Muscle layer of colon (tissue), 2 donors: ENCODE measurements around the gene STMN3.
"Not testable (repeated sequence)": the region's sequence is repeated elsewhere in the genome, so short reads cannot be mapped to it uniquely, and the experiment has no call there.

ENCODE experiments used
- H3K27ac ChIP-seq: one replicate; pipeline ENCODE4 v1.7.0; 2013; ENCODE audit warnings: low read depth, mild to moderate bottlenecking, low read length, moderate library complexity
- H3K27me3 ChIP-seq, 2 donors: one replicate each; pipeline ENCODE4 v1.7.0; 2013; ENCODE audit warnings: low read length in 2 of 2, mild to moderate bottlenecking in 2 of 2; ENCODE audit not compliant: insufficient read depth in 2 of 2, control insufficient read depth in 1 of 2
- H3K36me3 ChIP-seq: one replicate; pipeline ENCODE4 v1.7.0; 2013; ENCODE audit warnings: mild to moderate bottlenecking, low read length; ENCODE audit not compliant: insufficient read depth
- H3K4me1 ChIP-seq: one replicate; pipeline ENCODE4 v1.7.0; 2013; ENCODE audit warnings: mild to moderate bottlenecking, low read length; ENCODE audit not compliant: insufficient read depth
- H3K4me3 ChIP-seq, 2 donors: one replicate each; pipeline ENCODE4 v1.7.0; 2013; ENCODE audit warnings: low read length in 2 of 2, low read depth in 1 of 2, mild to moderate bottlenecking in 1 of 2, moderate library complexity in 1 of 2
- H3K9ac ChIP-seq: one replicate; pipeline ENCODE4 v1.7.0; 2013; ENCODE audit warnings: low read length
- H3K9me3 ChIP-seq: one replicate; pipeline ENCODE4 v1.7.0; 2013; ENCODE audit warnings: mild to moderate bottlenecking, low read length
- donor health status: abdominal sarcoma.
- donor health status: Adenocarcinoma of cecum.

STMN3 gene

GRCh38 chr20:63680857-63681608 lies 27.8 kb upstream of the STMN3 start:
- Histone ChIP-seq H3K27me3 (no peaks in the 10 kb centered on the region), H3K36me3 (peaks cover 15% of the 10 kb centered on the region), H3K4me1 (peaks cover 12% of the 10 kb centered on the region), H3K9ac (no peak overlapping the region), H3K27ac (no peak overlapping the region), H3K9me3 (no peaks in the 10 kb centered on the region), H3K4me3 (no peak overlapping the region)

DNA sequence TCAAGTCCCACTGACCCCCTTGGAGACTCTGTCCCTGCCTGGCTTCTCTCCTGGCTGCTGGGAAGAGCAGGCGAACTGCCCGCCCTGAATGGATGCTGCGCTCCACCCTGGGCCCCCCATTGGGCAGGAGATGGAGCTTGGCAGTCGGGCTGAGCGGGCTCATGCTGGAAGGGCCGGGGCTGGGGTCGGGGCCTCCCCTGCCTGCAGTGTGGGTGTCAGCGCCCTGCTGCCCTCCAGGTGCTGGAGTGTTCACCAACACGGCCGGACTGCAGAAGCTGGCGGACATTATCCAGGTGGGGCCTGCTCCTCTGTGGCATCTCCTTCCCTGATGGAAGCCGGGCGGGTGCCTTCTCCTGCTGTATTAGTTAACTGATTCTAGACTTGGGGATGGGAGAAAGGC lies 27.2 kb upstream of the STMN3 start:
- no peak overlapping the region for H3K9ac ChIP-seq
- peaks cover 15% of the 10 kb centered on the region for H3K36me3 ChIP-seq
- no peaks in the 10 kb centered on the region for H3K27me3 ChIP-seq
- peaks cover 9% of the 10 kb centered on the region for H3K4me1 ChIP-seq
- no peak overlapping the region for H3K27ac ChIP-seq
- no peak overlapping the region for H3K4me3 ChIP-seq
- H3K9me3 ChIP-seq, result no peaks in the 10 kb centered on the region

GRCh38 chr20:63679799-63680305 lies 26.6 kb upstream of the STMN3 start:
- Histone ChIP-seq H3K4me3 (no peak overlapping the region), H3K9me3 (no peaks in the 10 kb centered on the region), H3K27ac (no peak overlapping the region), H3K27me3 (no peaks in the 10 kb centered on the region), H3K36me3 (peaks cover 15% of the 10 kb centered on the region), H3K9ac (no peak overlapping the region), H3K4me1 (peaks cover 9% of the 10 kb centered on the region)

- H3K27me3 ChIP-seq, result no peaks in the 10 kb centered on the region
- no peak overlapping the region for H3K4me3 ChIP-seq
- H3K4me1 ChIP-seq, result peaks cover 9% of the 10 kb centered on the region
- H3K9me3 ChIP-seq, result no peaks in the 10 kb centered on the region
- H3K9ac ChIP-seq, result no peak overlapping the region
- no peak overlapping the region for H3K27ac ChIP-seq
- peaks cover 22% of the 10 kb centered on the region for H3K36me3 ChIP-seq
Observed at GRCh38 chr20:63678667-63679465, 25.6 kb upstream of the STMN3 start.

- H3K36me3 ChIP-seq, result peaks cover 24% of the 10 kb centered on the region
- no peak overlapping the region for H3K27ac ChIP-seq
Observed at GRCh38 chr20:63678071-63678470, 24.8 kb upstream of the STMN3 start.

DNA sequence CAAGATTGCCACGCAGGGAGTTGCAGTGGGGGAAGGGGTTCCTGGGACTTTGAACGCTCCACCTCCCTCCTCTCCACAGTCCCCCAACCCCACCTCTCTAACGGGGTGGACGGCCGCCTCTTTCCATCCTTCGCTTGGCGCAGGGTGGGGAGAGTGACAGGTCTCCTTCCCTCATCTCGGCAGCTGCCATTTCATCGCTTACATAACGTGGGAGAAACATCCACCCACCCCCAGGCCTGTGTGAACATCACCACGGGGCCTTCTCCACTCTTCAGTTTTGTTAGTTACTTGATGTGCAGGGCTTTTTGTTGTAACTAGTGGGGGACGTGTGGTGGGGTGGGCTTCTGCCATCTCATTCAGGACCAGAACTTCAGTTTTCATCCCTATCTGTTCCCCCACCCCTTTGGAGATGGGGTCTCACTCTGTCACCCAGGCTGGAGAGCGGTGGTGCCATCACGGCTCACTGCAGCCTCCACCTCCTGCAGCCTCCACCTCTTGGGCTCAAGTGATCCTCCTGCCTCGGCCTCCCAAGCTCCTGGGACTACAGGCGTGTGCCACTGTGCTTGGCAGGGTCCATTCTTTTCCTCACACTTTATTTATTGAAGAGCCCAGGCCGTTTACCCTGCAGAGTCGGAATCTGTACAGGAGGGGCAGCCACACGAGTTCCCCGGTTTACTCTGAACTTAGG lies 22.6 kb upstream of the STMN3 start:
- Histone ChIP-seq H3K27ac (no peak overlapping the region), H3K36me3 (peaks cover 24% of the 10 kb centered on the region), H3K9ac (no peak overlapping the region), H3K4me1 (no peaks in the 10 kb centered on the region), H3K27me3 (no peaks in the 10 kb centered on the region), H3K9me3 (no peaks in the 10 kb centered on the region), H3K4me3 (no peak overlapping the region)

More at GRCh38 chr20:63678071-63678470, 24.8 kb upstream of the STMN3 start:
- H3K4me1 ChIP-seq, result peaks cover 7% of the 10 kb centered on the region
- H3K9me3 ChIP-seq, result no peaks in the 10 kb centered on the region
- no peak overlapping the region for H3K9ac ChIP-seq
- H3K27me3 ChIP-seq, result no peaks in the 10 kb centered on the region
- no peak overlapping the region for H3K4me3 ChIP-seq

DNA sequence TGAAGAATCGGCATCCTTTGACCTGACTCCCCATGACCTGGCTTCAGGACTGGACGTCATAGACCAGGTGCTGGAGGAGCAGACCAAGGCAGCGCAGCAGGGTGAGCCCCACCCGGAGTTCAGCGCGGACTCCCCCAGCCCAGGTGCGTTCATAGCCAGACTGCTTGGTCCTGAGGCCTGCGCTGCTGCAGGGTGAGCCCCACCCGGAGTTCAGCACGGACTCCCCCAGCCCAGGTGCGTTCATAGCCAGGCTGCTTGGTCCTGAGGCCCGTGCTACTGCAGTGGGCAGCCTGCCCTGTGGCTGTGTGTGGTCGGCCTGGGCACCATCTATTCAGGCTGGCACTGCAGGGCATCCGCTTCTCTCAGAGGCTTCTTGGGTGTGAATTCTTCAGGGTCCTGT lies 20.7 kb upstream of the STMN3 start:
- Histone ChIP-seq H3K9me3 (no peaks in the 10 kb centered on the region), H3K36me3 (peaks cover 25% of the 10 kb centered on the region), H3K27me3 (no peaks in the 10 kb centered on the region)

GRCh38 chr20:63672666-63673065 lies 19.4 kb upstream of the STMN3 start:
- Histone ChIP-seq H3K27me3 (no peaks in the 10 kb centered on the region), H3K36me3 (peaks cover 24% of the 10 kb centered on the region), H3K4me3 (no peak overlapping the region), H3K9ac (no peak overlapping the region), H3K27ac (no peak overlapping the region), H3K9me3 (no peaks in the 10 kb centered on the region), H3K4me1 (no peaks in the 10 kb centered on the region)

More for the DNA sequence above, 20.7 kb upstream of the STMN3 start:
- H3K27ac ChIP-seq, result no peak overlapping the region
- H3K4me3 ChIP-seq, result no peak overlapping the region
- H3K9ac ChIP-seq, result no peak overlapping the region
- no peaks in the 10 kb centered on the region for H3K4me1 ChIP-seq

GRCh38 chr20:63671695-63672094 lies 18.5 kb upstream of the STMN3 start:
- H3K27me3 ChIP-seq, H3K9ac ChIP-seq, H3K4me3 ChIP-seq, H3K27ac ChIP-seq, H3K9me3 ChIP-seq, H3K4me1 ChIP-seq: not testable (repeated sequence)
- H3K36me3 ChIP-seq, result peaks cover 27% of the 10 kb centered on the region

DNA sequence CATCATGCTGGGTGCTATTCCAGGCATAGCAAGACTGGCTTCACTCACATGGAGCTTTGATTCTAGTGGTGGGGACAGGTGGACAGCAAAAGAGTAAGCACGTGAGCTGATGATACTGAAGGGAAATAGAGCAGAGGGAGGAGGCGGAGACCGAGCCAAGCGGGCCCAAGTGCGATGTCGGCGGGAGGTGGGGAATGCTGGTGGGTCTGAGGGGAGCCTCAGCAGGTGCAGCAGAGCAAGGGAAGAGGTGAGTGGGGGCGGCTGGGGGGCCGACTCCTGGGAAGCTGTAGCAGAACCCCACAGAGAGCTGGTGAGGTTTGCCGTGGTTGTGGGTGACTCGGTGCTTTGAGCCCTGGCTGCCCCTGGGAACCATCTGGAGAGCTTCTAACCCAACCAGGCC lies 15.1 kb upstream of the STMN3 start:
- no peak overlapping the region for H3K27ac ChIP-seq
- H3K36me3 ChIP-seq, result peaks cover 18% of the 10 kb centered on the region
- H3K9me3 ChIP-seq, result no peaks in the 10 kb centered on the region
- no peak overlapping the region for H3K4me3 ChIP-seq
- H3K27me3 ChIP-seq, result no peaks in the 10 kb centered on the region
- H3K9ac ChIP-seq, result no peak overlapping the region
- no peaks in the 10 kb centered on the region for H3K4me1 ChIP-seq

- Histone ChIP-seq H3K27me3 (no peaks in the 10 kb centered on the region), H3K27ac (no peak overlapping the region), H3K9ac (no peak overlapping the region), H3K4me3 (no peak overlapping the region), H3K36me3 (peaks cover 22% of the 10 kb centered on the region), H3K4me1 (no peaks in the 10 kb centered on the region), H3K9me3 (no peaks in the 10 kb centered on the region)
Observed at GRCh38 chr20:63667858-63668257, 14.6 kb upstream of the STMN3 start.
